Panc1 (cell line): ENCODE data around the gene MGMT. TPM values are rescaled to one million over a fixed set of nuclear protein-coding genes. Genes with fewer than 3 reads are reported as not detected.

Source experiments
- ATAC-seq: fragments of 200-7000 bp; cut with Tn5 transposase; 2 replicates; pipeline ENCODE4 v1.9.1; 2020; ENCODE audit warnings: mild to moderate bottlenecking, moderate library complexity
- BruUV-seq: library from RNA; stranded (reverse); fragments of 400-500 nt; replicated peaks from 2 replicates; lab custom pipeline; 2021; lab: Mats Ljungman, UMichigan
- CTCF ChIA-PET: fragments of 300-600 bp; sonication (Branson Sonifier 250); formaldehyde crosslinking; loops from one replicate; lab custom pipeline; 2022; ENCODE audit warnings: antibody characterized with exemption; lab: Charles Lee
- POLR2A ChIA-PET: fragments of 300-600 bp; sonication (Branson Sonifier 250); formaldehyde crosslinking; loops from one replicate; lab custom pipeline; 2022; ENCODE audit warnings: antibody characterized with exemption; lab: Charles Lee
- DNase-seq: peaks from one replicate; pipeline ENCODE4 v3.0.0-alpha.2; 2010; ENCODE audit warnings: low read depth, low spot score
- H3K27ac ChIP-seq: 2 replicates; pipeline ENCODE4 v1.5.1; 2011; ENCODE audit warnings: mild to moderate bottlenecking, low read length, inconsistent platforms
- H3K27me3 ChIP-seq: fragments of 200-500 bp; sonication (Bioruptor generic); 2 replicates; pipeline ENCODE4 v1.6.0; 2014; ENCODE audit warnings: low read length, inconsistent platforms; ENCODE audit not compliant: control insufficient read depth, insufficient read depth
- H3K36me3 ChIP-seq: fragments of 200-500 bp; sonication (Bioruptor generic); 2 replicates; pipeline ENCODE4 v1.5.1; 2014; ENCODE audit warnings: inconsistent platforms, mild to moderate bottlenecking, low read length, moderate library complexity; ENCODE audit not compliant: control insufficient read depth, insufficient read depth
- H3K4me1 ChIP-seq: 2 replicates; pipeline ENCODE4 v1.5.1; 2011; ENCODE audit warnings: inconsistent platforms, mild to moderate bottlenecking, low read length, moderate library complexity; ENCODE audit not compliant: control insufficient read depth, insufficient read depth
- H3K4me3 ChIP-seq, 2 experiments: 2 replicates each; pipeline ENCODE4 v1.5.1; 2011 to 2012; ENCODE audit warnings: low read depth in 2 of 2, low read length in 2 of 2, mild to moderate bottlenecking in 2 of 2, inconsistent platforms in 1 of 2, moderate library complexity in 1 of 2
- H3K9me3 ChIP-seq: fragments of 200-500 bp; sonication (Bioruptor generic); 2 replicates; pipeline ENCODE4 v1.5.1; 2014; ENCODE audit warnings: low read depth, mild to moderate bottlenecking, inconsistent platforms, low read length, moderate library complexity; ENCODE audit not compliant: control insufficient read depth, insufficient read depth
- POLR2AphosphoS5 ChIP-seq: IDR thresholded peaks from 2 replicates; pipeline ENCODE4 v1.6.1; 2012; ENCODE audit warnings: mild to moderate bottlenecking, low read depth, low read length, moderate library complexity
- SIN3A ChIP-seq: IDR thresholded peaks from 2 replicates; pipeline ENCODE4 v1.6.1; 2012; ENCODE audit warnings: low read depth, mild to moderate bottlenecking, low read length, moderate library complexity, borderline replicate concordance; ENCODE audit not compliant: insufficient read depth
- TCF7L2 ChIP-seq: IDR thresholded peaks from 2 replicates; pipeline ENCODE4 v1.6.1; 2011; ENCODE audit warnings: mild to moderate bottlenecking, low read depth, low read length, inconsistent platforms
- in situ Hi-C: cut with HindIII; loops from 2 replicates; pipeline ENCODE4 v1.10.0; 2016; ENCODE audit warnings: low sequenced_read_pairs, low pct_unique_long_range_greater_than_20kb
- intact Hi-C: fragments of 100-400 bp; cut with micrococcal nuclease; formaldehyde crosslinking; loops from one replicate; pipeline ENCODE4 v1.10.0; 2022; ENCODE audit not compliant: unreplicated experiment
- total RNA-seq: library from RNA; stranded (reverse); gene quantifications from one replicate; pipeline ENCODE4 v1.2.1, GENCODE V29; 2021; ENCODE audit not compliant: unreplicated experiment
- TF ChIP-seq, protein P1 (sequence below), 2 experiments: IDR thresholded peaks; 2 replicates each; pipeline ENCODE4 v1.6.1; 2011 to 2012; ENCODE audit warnings: low read depth in 2 of 2, control low read depth in 1 of 2, low read length in 1 of 2, mild to moderate bottlenecking in 1 of 2, moderate library complexity in 1 of 2; ENCODE audit not compliant: insufficient read depth in 1 of 2
- TF ChIP-seq, protein P2 (sequence below): fragments of 450-650 bp; IDR thresholded peaks from 2 replicates; pipeline ENCODE4 v1.5.1; 2017; ENCODE audit warnings: mild to moderate bottlenecking

MGMT gene
- total RNA-seq, 1 experiment from 2014 or later: 27.3 TPM

DNA sequence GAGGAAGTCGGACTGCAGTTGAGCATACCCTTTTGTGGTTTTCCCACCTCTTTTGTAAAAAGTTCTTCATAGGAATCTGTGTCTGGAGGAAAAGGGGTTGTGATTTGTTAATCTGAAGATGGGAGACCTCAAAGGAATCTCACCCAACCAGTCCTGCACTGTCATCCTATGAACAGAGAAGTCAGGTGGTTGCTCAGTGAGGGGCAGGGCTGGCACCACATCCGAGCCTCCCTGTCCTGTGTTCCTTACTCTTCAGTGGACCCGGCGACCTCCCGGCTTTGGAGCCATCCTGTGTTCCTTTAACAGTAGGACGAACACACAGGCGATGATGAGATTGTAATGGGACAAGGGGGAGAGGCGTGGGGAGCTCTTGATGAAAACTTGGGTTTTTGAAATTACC is 2.8 kb upstream of the MGMT start:
- in situ Hi-C loops: no loop called here
- POLR2A ChIA-PET: no interaction called here
- BruUV-seq: no TSS peak

DNA sequence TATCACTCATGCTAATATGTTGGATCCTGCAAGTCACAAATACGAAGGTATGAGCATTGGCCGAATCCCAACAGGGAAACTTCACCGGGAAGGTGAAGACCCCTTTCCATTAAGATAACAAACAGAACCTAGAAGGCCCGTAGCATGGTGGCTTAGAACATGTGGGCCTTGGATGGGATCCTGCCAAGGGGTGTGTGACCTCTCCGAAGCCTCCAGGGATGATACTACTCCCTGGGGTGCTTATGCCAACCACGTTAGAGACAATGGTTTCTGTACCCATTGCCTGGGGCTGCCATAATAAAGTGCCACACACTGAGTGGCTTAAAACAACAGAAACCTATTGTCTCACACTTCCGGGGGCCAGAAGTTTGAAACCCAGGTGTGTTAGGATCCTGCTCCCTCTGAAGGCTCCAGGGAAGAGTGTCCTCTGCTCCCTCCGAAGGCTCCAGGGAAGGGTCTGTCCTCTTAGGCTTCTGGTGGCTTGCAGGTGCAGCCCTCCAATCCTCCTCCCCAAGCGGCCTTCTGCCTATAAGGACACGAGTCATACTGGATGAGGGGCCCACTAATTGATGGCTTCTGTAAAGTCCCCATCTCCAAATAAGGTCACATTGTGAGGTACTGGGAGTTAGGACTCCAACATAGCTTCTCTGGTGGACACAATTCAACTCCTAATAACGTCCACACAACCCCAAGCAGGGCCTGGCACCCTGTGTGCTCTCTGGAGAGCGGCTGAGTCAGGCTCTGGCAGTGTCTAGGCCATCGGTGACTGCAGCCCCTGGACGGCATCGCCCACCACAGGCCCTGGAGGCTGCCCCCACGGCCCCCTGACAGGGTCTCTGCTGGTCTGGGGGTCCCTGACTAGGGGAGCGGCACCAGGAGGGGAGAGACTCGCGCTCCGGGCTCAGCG is 992 bp upstream of the MGMT start:
- CTCF ChIA-PET: interaction anchor here (0.6 to 0.7 kb wide), 3 partner anchors 337 to 423 kb away, joined by 3 to 13 read pairs (median 3); no protein-coding TSS in a partner anchor
- peaks cover 6% of the 10 kb centered on the region for H3K4me1 ChIP-seq

More for the DNA sequence above, 2.8 kb upstream of the MGMT start:
- intact Hi-C loops: loop anchor here (10.0 kb wide), 1 partner anchor 501 kb away; the partner anchor contains the start of gene EBF3
- H3K36me3 ChIP-seq: no peaks in the 10 kb centered on the region
- ATAC-seq (no peak), DNase-seq (no peak)
- no peak overlapping the region for H3K27ac ChIP-seq
- H3K4me3 ChIP-seq: no peak overlapping the region
- 0 out of 2 replicates have a peak, but pooled peaks cover 2% of the 10 kb centered on the region for H3K27me3 ChIP-seq
- CTCF ChIA-PET: no interaction called here
- no peak for TF ChIP-seq POLR2AphosphoS5
- TF ChIP-seq TCF7L2: no peak
- TF ChIP-seq, protein P1, sequence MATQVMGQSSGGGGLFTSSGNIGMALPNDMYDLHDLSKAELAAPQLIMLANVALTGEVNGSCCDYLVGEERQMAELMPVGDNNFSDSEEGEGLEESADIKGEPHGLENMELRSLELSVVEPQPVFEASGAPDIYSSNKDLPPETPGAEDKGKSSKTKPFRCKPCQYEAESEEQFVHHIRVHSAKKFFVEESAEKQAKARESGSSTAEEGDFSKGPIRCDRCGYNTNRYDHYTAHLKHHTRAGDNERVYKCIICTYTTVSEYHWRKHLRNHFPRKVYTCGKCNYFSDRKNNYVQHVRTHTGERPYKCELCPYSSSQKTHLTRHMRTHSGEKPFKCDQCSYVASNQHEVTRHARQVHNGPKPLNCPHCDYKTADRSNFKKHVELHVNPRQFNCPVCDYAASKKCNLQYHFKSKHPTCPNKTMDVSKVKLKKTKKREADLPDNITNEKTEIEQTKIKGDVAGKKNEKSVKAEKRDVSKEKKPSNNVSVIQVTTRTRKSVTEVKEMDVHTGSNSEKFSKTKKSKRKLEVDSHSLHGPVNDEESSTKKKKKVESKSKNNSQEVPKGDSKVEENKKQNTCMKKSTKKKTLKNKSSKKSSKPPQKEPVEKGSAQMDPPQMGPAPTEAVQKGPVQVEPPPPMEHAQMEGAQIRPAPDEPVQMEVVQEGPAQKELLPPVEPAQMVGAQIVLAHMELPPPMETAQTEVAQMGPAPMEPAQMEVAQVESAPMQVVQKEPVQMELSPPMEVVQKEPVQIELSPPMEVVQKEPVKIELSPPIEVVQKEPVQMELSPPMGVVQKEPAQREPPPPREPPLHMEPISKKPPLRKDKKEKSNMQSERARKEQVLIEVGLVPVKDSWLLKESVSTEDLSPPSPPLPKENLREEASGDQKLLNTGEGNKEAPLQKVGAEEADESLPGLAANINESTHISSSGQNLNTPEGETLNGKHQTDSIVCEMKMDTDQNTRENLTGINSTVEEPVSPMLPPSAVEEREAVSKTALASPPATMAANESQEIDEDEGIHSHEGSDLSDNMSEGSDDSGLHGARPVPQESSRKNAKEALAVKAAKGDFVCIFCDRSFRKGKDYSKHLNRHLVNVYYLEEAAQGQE (IDR thresholded peaks at IDR 0.05; ENCODE audit: insufficient read depth in 1 of 2, low read depth in 2 of 2, low read length in 1 of 2): no peak
- TF ChIP-seq SIN3A: no peak
- TF ChIP-seq, protein P2, sequence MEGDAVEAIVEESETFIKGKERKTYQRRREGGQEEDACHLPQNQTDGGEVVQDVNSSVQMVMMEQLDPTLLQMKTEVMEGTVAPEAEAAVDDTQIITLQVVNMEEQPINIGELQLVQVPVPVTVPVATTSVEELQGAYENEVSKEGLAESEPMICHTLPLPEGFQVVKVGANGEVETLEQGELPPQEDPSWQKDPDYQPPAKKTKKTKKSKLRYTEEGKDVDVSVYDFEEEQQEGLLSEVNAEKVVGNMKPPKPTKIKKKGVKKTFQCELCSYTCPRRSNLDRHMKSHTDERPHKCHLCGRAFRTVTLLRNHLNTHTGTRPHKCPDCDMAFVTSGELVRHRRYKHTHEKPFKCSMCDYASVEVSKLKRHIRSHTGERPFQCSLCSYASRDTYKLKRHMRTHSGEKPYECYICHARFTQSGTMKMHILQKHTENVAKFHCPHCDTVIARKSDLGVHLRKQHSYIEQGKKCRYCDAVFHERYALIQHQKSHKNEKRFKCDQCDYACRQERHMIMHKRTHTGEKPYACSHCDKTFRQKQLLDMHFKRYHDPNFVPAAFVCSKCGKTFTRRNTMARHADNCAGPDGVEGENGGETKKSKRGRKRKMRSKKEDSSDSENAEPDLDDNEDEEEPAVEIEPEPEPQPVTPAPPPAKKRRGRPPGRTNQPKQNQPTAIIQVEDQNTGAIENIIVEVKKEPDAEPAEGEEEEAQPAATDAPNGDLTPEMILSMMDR: no peak
- no peaks in the 10 kb centered on the region for H3K9me3 ChIP-seq
- peaks cover 6% of the 10 kb centered on the region for H3K4me1 ChIP-seq

More for the DNA sequence above, 992 bp upstream of the MGMT start:
- in situ Hi-C loops: no loop called here
- Histone ChIP-seq H3K4me3 (peak overlapping the region; percentile 55 to 65), H3K36me3 (no peaks in the 10 kb centered on the region), H3K27me3 (no peaks in the 10 kb centered on the region), H3K9me3 (no peaks in the 10 kb centered on the region), H3K27ac (peak overlapping the region; percentile 89)
- no peak for TF ChIP-seq TCF7L2
- TF ChIP-seq, protein P2: no peak
- no peak for TF ChIP-seq POLR2AphosphoS5
- TF ChIP-seq, protein P1 (IDR thresholded peaks at IDR 0.05; ENCODE audit: insufficient read depth in 1 of 2, low read depth in 2 of 2, low read length in 1 of 2): no peak
- no peak for TF ChIP-seq SIN3A
- BruUV-seq: no TSS peak
- DNase-seq: no peak
- ATAC-seq: peak; percentile 30
- intact Hi-C loops: loop anchor here (10.0 kb wide), 1 partner anchor 499 kb away; the partner anchor contains the start of gene EBF3
- POLR2A ChIA-PET: interaction anchor here (0.6 kb wide), 1 partner anchor 228 kb away, joined by 3 read pairs; no protein-coding TSS in a partner anchor
